ENCODE data around the gene COL19A1.

COL19A1 gene

GRCh38 chr6:70118670-70119069 is 252.3 kb downstream of the COL19A1 start:
- DNase-seq (ENCODE audit: low read depth), result no peak
- no peak overlapping the region for H3K4me3 ChIP-seq (ENCODE audit: low read depth, low read length)
- TF ChIP-seq CTCF (IDR thresholded peaks at IDR 0.05; ENCODE audit: control insufficient read depth, extremely low read depth, insufficient read depth), result no peak

GRCh38 chr6:70119218-70119835 is 253.0 kb downstream of the COL19A1 start:
- TF ChIP-seq CTCF (IDR thresholded peaks at IDR 0.05; ENCODE audit: control insufficient read depth, extremely low read depth, insufficient read depth), result no peak
- no peak overlapping the region for H3K4me3 ChIP-seq (ENCODE audit: low read depth, low read length)
- DNase-seq (ENCODE audit: low read depth), result no peak

- no peak for DNase-seq (ENCODE audit: low read depth)
- no peak for TF ChIP-seq CTCF (IDR thresholded peaks at IDR 0.05; ENCODE audit: control insufficient read depth, extremely low read depth, insufficient read depth)
- H3K4me3 ChIP-seq (ENCODE audit: low read depth, low read length), result no peak overlapping the region
Observed at GRCh38 chr6:70124443-70124842, 258.1 kb downstream of the COL19A1 start.

GRCh38 chr6:70124882-70125545 is 258.7 kb downstream of the COL19A1 start:
- DNase-seq (ENCODE audit: low read depth), result no peak
- TF ChIP-seq CTCF (IDR thresholded peaks at IDR 0.05; ENCODE audit: control insufficient read depth, extremely low read depth, insufficient read depth), result no peak
- H3K4me3 ChIP-seq (ENCODE audit: low read depth, low read length), result no peak overlapping the region

GRCh38 chr6:70125602-70126001 is 259.2 kb downstream of the COL19A1 start:
- TF ChIP-seq CTCF (IDR thresholded peaks at IDR 0.05; ENCODE audit: control insufficient read depth, extremely low read depth, insufficient read depth), result no peak
- no peak for DNase-seq (ENCODE audit: low read depth)
- H3K4me3 ChIP-seq (ENCODE audit: low read depth, low read length), result no peak overlapping the region

GRCh38 chr6:70129341-70129740 is 263.0 kb downstream of the COL19A1 start:
- no peak for DNase-seq (ENCODE audit: low read depth)
- no peak overlapping the region for H3K4me3 ChIP-seq (ENCODE audit: low read depth, low read length)
- no peak for TF ChIP-seq CTCF (IDR thresholded peaks at IDR 0.05; ENCODE audit: control insufficient read depth, extremely low read depth, insufficient read depth)

GRCh38 chr6:70130865-70131264 is 264.5 kb downstream of the COL19A1 start:
- H3K4me3 ChIP-seq (ENCODE audit: low read depth, low read length), result no peak overlapping the region
- no peak for TF ChIP-seq CTCF (IDR thresholded peaks at IDR 0.05; ENCODE audit: control insufficient read depth, extremely low read depth, insufficient read depth)
- no peak for DNase-seq (ENCODE audit: low read depth)
